ENCODE measurements around the gene POTEF.
"Not testable (repeated sequence)": the region's sequence is repeated elsewhere in the genome, so short reads cannot be mapped to it uniquely, and the experiment has no call there.

DNA sequence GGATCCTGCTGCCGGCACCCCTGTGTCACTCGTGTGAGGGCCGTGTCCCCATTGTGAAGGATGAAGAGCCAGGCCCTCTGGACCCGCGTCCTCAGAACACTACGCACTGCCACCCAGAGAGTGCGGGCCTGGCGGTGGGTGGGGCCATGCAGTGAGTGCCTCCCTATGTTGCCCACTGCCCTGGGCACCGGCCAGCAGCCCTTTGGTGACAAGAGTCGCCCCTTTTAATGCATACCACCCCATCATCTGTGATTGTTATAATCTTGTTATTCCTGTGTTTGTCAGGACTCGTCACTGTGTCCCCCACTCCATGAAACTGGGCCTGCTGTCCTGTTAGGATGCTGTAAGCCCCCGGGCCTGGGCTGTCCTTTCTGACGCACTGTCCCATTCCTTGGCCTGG is 9.3 kb upstream of the POTEF start:
- TF ChIP-seq CTCF (IDR thresholded peaks at IDR 0.05); POLR2A (IDR thresholded peaks at IDR 0.05); POLR2AphosphoS5 (IDR thresholded peaks at IDR 0.05; ENCODE audit: insufficient read depth in 1 of 2, low read depth in 1 of 2): not testable (repeated sequence)
